ENCODE data around the gene ZNF189. TPM values are rescaled to one million over a fixed set of nuclear protein-coding genes. Genes with fewer than 3 reads are reported as not detected.

The ZNF189 gene
- total and polyA plus RNA-seq, 7 experiments from 2014 or later: 3.1 to 25.0 (median 9.0) TPM

GRCh38 chr9:101433229-101433628, 34.6 kb downstream of the ZNF189 start:
- Histone ChIP-seq H3K27me3 (ENCODE audit: control insufficient read depth in 2 of 2, insufficient read depth in 2 of 2, low read length in 2 of 2) (no peaks in the 10 kb centered on the region), H3K27ac (ENCODE audit: low read depth, low read length) (no peak overlapping the region), H3K4me3 (ENCODE audit: low read length) (no peak overlapping the region), H3K4me1 (ENCODE audit: control insufficient read depth in 2 of 2, insufficient read depth in 2 of 2, low read length in 2 of 2) (no peaks in the 10 kb centered on the region), H3K36me3 (ENCODE audit: control insufficient read depth in 2 of 3, insufficient read depth in 3 of 3, low read length in 3 of 3) (no peaks in the 10 kb centered on the region), H3K9me3 (ENCODE audit: control insufficient read depth in 2 of 3, low read length in 3 of 3) (no peaks in the 10 kb centered on the region)
- Mint-ChIP-seq H3K27me3 (peaks cover 7 to 54% (median 40%) of the 10 kb centered on the region in 5 donors), H3K36me3 (peaks cover 0 to 4% (median 0%) of the 10 kb centered on the region in 5 donors), H3K4me1 (no peaks in the 10 kb centered on the region), H3K9me3 (peaks cover 0 to 2% (median 0%) of the 10 kb centered on the region in 11 donors), H3K27ac (no peak overlapping the region), H3K4me3 (no peak overlapping the region)
- CTCF ChIA-PET: no interaction called here
- intact Hi-C loops (cut with micrococcal nuclease): no loop called here
- POLR2A ChIA-PET: no interaction called here
- ATAC-seq (no peak), DNase-seq (no peak)

- H3K27me3 Mint-ChIP-seq: peaks cover 7 to 46% (median 44%) of the 10 kb centered on the region in 5 donors
Observed at GRCh38 chr9:101434998-101435397, 36.3 kb downstream of the ZNF189 start.

GRCh38 chr9:101435601-101436079, 37.0 kb downstream of the ZNF189 start, which contains the start of gene ALDOB:
ALDOB (minus strand) TSS chr9:101435774; CDS start chr9:101430887, 4,887 bp downstream.
- ATAC-seq: no peak
- peaks cover 7 to 44% (median 40%) of the 10 kb centered on the region in 5 donors for H3K27me3 Mint-ChIP-seq

More at GRCh38 chr9:101434998-101435397, 36.3 kb downstream of the ZNF189 start:
- H3K36me3 Mint-ChIP-seq: peaks cover 0 to 4% (median 0%) of the 10 kb centered on the region in 5 donors
- H3K27ac Mint-ChIP-seq: no peak overlapping the region
- ChIA-PET CTCF (no interaction called here), POLR2A (no interaction called here)
- H3K9me3 ChIP-seq (ENCODE audit: control insufficient read depth in 2 of 3, low read length in 3 of 3): no peaks in the 10 kb centered on the region
- DNase-seq: no peak
- no peaks in the 10 kb centered on the region for H3K36me3 ChIP-seq (ENCODE audit: control insufficient read depth in 2 of 3, insufficient read depth in 3 of 3, low read length in 3 of 3)
- no peaks in the 10 kb centered on the region for H3K27me3 ChIP-seq (ENCODE audit: control insufficient read depth in 2 of 2, insufficient read depth in 2 of 2, low read length in 2 of 2)
- peaks cover 0 to 2% (median 0%) of the 10 kb centered on the region in 11 donors for H3K9me3 Mint-ChIP-seq
- H3K4me1 Mint-ChIP-seq: no peaks in the 10 kb centered on the region
- no peak overlapping the region for H3K4me3 ChIP-seq (ENCODE audit: low read length)
- H3K4me1 ChIP-seq (ENCODE audit: control insufficient read depth in 2 of 2, insufficient read depth in 2 of 2, low read length in 2 of 2): no peaks in the 10 kb centered on the region
- ATAC-seq: no peak
- intact Hi-C loops (cut with micrococcal nuclease): no loop called here
- no peak overlapping the region for H3K4me3 Mint-ChIP-seq
- no peak overlapping the region for H3K27ac ChIP-seq (ENCODE audit: low read depth, low read length)

GRCh38 chr9:101437806-101438232, 39.2 kb downstream of the ZNF189 start:
- CTCF ChIA-PET: no interaction called here
- Mint-ChIP-seq H3K27me3 (peaks cover 7 to 51% (median 42%) of the 10 kb centered on the region in 5 donors), H3K27ac (no peak overlapping the region), H3K4me1 (no peaks in the 10 kb centered on the region), H3K36me3 (no peaks in the 10 kb centered on the region), H3K4me3 (no peak overlapping the region), H3K9me3 (no peaks in the 10 kb centered on the region)
- Histone ChIP-seq H3K27ac (ENCODE audit: low read depth, low read length) (no peak overlapping the region), H3K4me3 (ENCODE audit: low read length) (no peak overlapping the region), H3K9me3 (ENCODE audit: control insufficient read depth in 2 of 3, low read length in 3 of 3) (no peaks in the 10 kb centered on the region), H3K4me1 (ENCODE audit: control insufficient read depth in 2 of 2, insufficient read depth in 2 of 2, low read length in 2 of 2) (no peaks in the 10 kb centered on the region), H3K27me3 (ENCODE audit: control insufficient read depth in 2 of 2, insufficient read depth in 2 of 2, low read length in 2 of 2) (peaks cover 0 to 3% of the 10 kb centered on the region in 2 donors), H3K36me3 (ENCODE audit: control insufficient read depth in 2 of 3, insufficient read depth in 3 of 3, low read length in 3 of 3) (no peaks in the 10 kb centered on the region)
- POLR2A ChIA-PET: no interaction called here
- intact Hi-C loops (cut with micrococcal nuclease): no loop called here
- DNase-seq (no peak), ATAC-seq (no peak)

More at GRCh38 chr9:101435601-101436079, 37.0 kb downstream of the ZNF189 start, which contains the start of gene ALDOB:
- Mint-ChIP-seq H3K4me1 (no peaks in the 10 kb centered on the region), H3K9me3 (no peaks in the 10 kb centered on the region), H3K27ac (no peak within 1 kb of the TSS), H3K36me3 (no peaks in the 10 kb centered on the region), H3K4me3 (no peak within 1 kb of the TSS)
- ChIA-PET POLR2A (no interaction called here), CTCF (no interaction called here)
- no peaks in the 10 kb centered on the region for H3K36me3 ChIP-seq (ENCODE audit: control insufficient read depth in 2 of 3, insufficient read depth in 3 of 3, low read length in 3 of 3)
- H3K4me3 ChIP-seq (ENCODE audit: low read length): no peak within 1 kb of the TSS
- H3K27me3 ChIP-seq (ENCODE audit: control insufficient read depth in 2 of 2, insufficient read depth in 2 of 2, low read length in 2 of 2): no peaks in the 10 kb centered on the region
- intact Hi-C loops (cut with micrococcal nuclease): no loop called here
- DNase-seq: no peak
- no peaks in the 10 kb centered on the region for H3K4me1 ChIP-seq (ENCODE audit: control insufficient read depth in 2 of 2, insufficient read depth in 2 of 2, low read length in 2 of 2)
- H3K9me3 ChIP-seq (ENCODE audit: control insufficient read depth in 2 of 3, low read length in 3 of 3): no peaks in the 10 kb centered on the region
- no peak within 1 kb of the TSS for H3K27ac ChIP-seq (ENCODE audit: low read depth, low read length)

GRCh38 chr9:101438523-101438922, 39.9 kb downstream of the ZNF189 start:
- ChIA-PET CTCF (no interaction called here), POLR2A (no interaction called here)
- Mint-ChIP-seq H3K27ac (no peak overlapping the region), H3K4me1 (no peaks in the 10 kb centered on the region), H3K9me3 (no peaks in the 10 kb centered on the region), H3K36me3 (no peaks in the 10 kb centered on the region), H3K4me3 (no peak overlapping the region), H3K27me3 (peaks cover 7 to 56% (median 47%) of the 10 kb centered on the region in 5 donors)
- Histone ChIP-seq H3K36me3 (ENCODE audit: control insufficient read depth in 2 of 3, insufficient read depth in 3 of 3, low read length in 3 of 3) (no peaks in the 10 kb centered on the region), H3K27me3 (ENCODE audit: control insufficient read depth in 2 of 2, insufficient read depth in 2 of 2, low read length in 2 of 2) (peaks cover 0 to 3% of the 10 kb centered on the region in 2 donors), H3K9me3 (ENCODE audit: control insufficient read depth in 2 of 3, low read length in 3 of 3) (no peaks in the 10 kb centered on the region), H3K4me3 (ENCODE audit: low read length) (no peak overlapping the region), H3K27ac (ENCODE audit: low read depth, low read length) (no peak overlapping the region), H3K4me1 (ENCODE audit: control insufficient read depth in 2 of 2, insufficient read depth in 2 of 2, low read length in 2 of 2) (no peaks in the 10 kb centered on the region)
- DNase-seq (no peak), ATAC-seq (no peak)
- intact Hi-C loops (cut with micrococcal nuclease): no loop called here

GRCh38 chr9:101440714-101441230, 42.1 kb downstream of the ZNF189 start:
- H3K27ac Mint-ChIP-seq: no peak overlapping the region
- intact Hi-C loops (cut with micrococcal nuclease): no loop called here
- Histone ChIP-seq H3K9me3 (ENCODE audit: control insufficient read depth in 2 of 3, low read length in 3 of 3) (no peaks in the 10 kb centered on the region), H3K4me1 (ENCODE audit: control insufficient read depth in 2 of 2, insufficient read depth in 2 of 2, low read length in 2 of 2) (no peaks in the 10 kb centered on the region), H3K36me3 (ENCODE audit: control insufficient read depth in 2 of 3, insufficient read depth in 3 of 3, low read length in 3 of 3) (no peaks in the 10 kb centered on the region), H3K27ac (ENCODE audit: low read depth, low read length) (no peak overlapping the region), H3K4me3 (ENCODE audit: low read length) (no peak overlapping the region), H3K27me3 (ENCODE audit: control insufficient read depth in 2 of 2, insufficient read depth in 2 of 2, low read length in 2 of 2) (peaks cover 0 to 3% of the 10 kb centered on the region in 2 donors)
- DNase-seq: no peak
- H3K36me3 Mint-ChIP-seq: peaks cover 0 to 3% (median 0%) of the 10 kb centered on the region in 5 donors
- no peak for ATAC-seq
- no peaks in the 10 kb centered on the region for H3K4me1 Mint-ChIP-seq
- ChIA-PET POLR2A (no interaction called here), CTCF (no interaction called here)
- H3K9me3 Mint-ChIP-seq: no peaks in the 10 kb centered on the region
- peaks cover 16 to 61% (median 59%) of the 10 kb centered on the region in 5 donors for H3K27me3 Mint-ChIP-seq
- H3K4me3 Mint-ChIP-seq: no peak overlapping the region

GRCh38 chr9:101442318-101442717, 43.7 kb downstream of the ZNF189 start:
- H3K27me3 Mint-ChIP-seq: peaks cover 23 to 69% (median 59%) of the 10 kb centered on the region in 5 donors
- Histone ChIP-seq H3K27ac (ENCODE audit: low read depth, low read length) (no peak overlapping the region), H3K4me3 (ENCODE audit: low read length) (no peak overlapping the region), H3K9me3 (ENCODE audit: control insufficient read depth in 2 of 3, low read length in 3 of 3) (no peaks in the 10 kb centered on the region), H3K4me1 (ENCODE audit: control insufficient read depth in 2 of 2, insufficient read depth in 2 of 2, low read length in 2 of 2) (no peaks in the 10 kb centered on the region), H3K27me3 (ENCODE audit: control insufficient read depth in 2 of 2, insufficient read depth in 2 of 2, low read length in 2 of 2) (peaks cover 0 to 9% of the 10 kb centered on the region in 2 donors), H3K36me3 (ENCODE audit: control insufficient read depth in 2 of 3, insufficient read depth in 3 of 3, low read length in 3 of 3) (no peaks in the 10 kb centered on the region)
- H3K4me3 Mint-ChIP-seq: no peak overlapping the region
- H3K4me1 Mint-ChIP-seq: no peaks in the 10 kb centered on the region
- no peaks in the 10 kb centered on the region for H3K9me3 Mint-ChIP-seq
- POLR2A ChIA-PET: no interaction called here
- H3K27ac Mint-ChIP-seq: no peak overlapping the region
- intact Hi-C loops (cut with micrococcal nuclease): no loop called here
- CTCF ChIA-PET: no interaction called here
- H3K36me3 Mint-ChIP-seq: peaks cover 0 to 3% (median 0%) of the 10 kb centered on the region in 5 donors
- ATAC-seq: no peak
- no peak for DNase-seq
